Neural progenitor cell (in vitro differentiated cells): ENCODE results near the gene POMGNT2. TPM values are rescaled to one million over a fixed set of nuclear protein-coding genes. Genes with fewer than 3 reads are reported as not detected.

Experiments
- DNase-seq: peaks from one replicate; pipeline ENCODE4 v3.0.0-alpha.2; 2016; ENCODE audit warnings: low spot score
- H2AFZ ChIP-seq: fragments of 200-600 bp; sonication (generic); replicated peaks from 2 replicates; pipeline ENCODE4 v1.6.1; 2016; ENCODE audit warnings: antibody characterized with exemption
- H3F3A ChIP-seq: fragments of 200-600 bp; sonication (generic); 2 replicates; pipeline ENCODE4 v1.6.1; 2016; ENCODE audit warnings: antibody characterized with exemption, low read depth
- H3K27ac ChIP-seq: fragments of 200-600 bp; sonication (generic); 2 replicates; pipeline ENCODE4 v1.5.1; 2016; ENCODE audit warnings: mild to moderate bottlenecking
- H3K27me3 ChIP-seq: fragments of 200-600 bp; sonication (generic); 2 replicates; pipeline ENCODE4 v1.6.1; 2016; ENCODE audit warnings: mild to moderate bottlenecking, moderate library complexity
- H3K36me3 ChIP-seq: fragments of 200-600 bp; sonication (generic); 2 replicates; pipeline ENCODE4 v1.5.1; 2016
- H3K4me1 ChIP-seq: fragments of 200-600 bp; sonication (generic); 2 replicates; pipeline ENCODE4 v1.6.1; 2016; ENCODE audit warnings: mixed run types
- H3K4me2 ChIP-seq: fragments of 200-600 bp; sonication (generic); 2 replicates; pipeline ENCODE4 v1.6.1; 2016
- H3K4me3 ChIP-seq: fragments of 200-600 bp; sonication (generic); 2 replicates; pipeline ENCODE4 v1.5.1; 2016
- H3K79me2 ChIP-seq: fragments of 200-600 bp; sonication (generic); 2 replicates; pipeline ENCODE4 v1.6.1; 2016; ENCODE audit warnings: low read depth
- H3K9ac ChIP-seq: fragments of 200-600 bp; sonication (generic); 2 replicates; pipeline ENCODE4 v1.6.1; 2016
- H3K9me3 ChIP-seq: fragments of 200-600 bp; sonication (generic); 2 replicates; pipeline ENCODE4 v1.5.1; 2016; ENCODE audit warnings: low read depth
- H4K20me1 ChIP-seq: fragments of 200-600 bp; sonication (generic); 2 replicates; pipeline ENCODE4 v1.6.1; 2016; ENCODE audit warnings: low read depth
- H3K27ac Mint-ChIP-seq: 3 replicates; pipeline ENCODE4 v1.8.0; 2021; ENCODE audit warnings: mixed read lengths
- H3K27me3 Mint-ChIP-seq: 2 replicates; pipeline ENCODE4 v1.8.0; 2022; ENCODE audit warnings: low read depth, mild to moderate bottlenecking, inconsistent platforms, moderate library complexity, mixed read lengths; ENCODE audit not compliant: insufficient read depth
- H3K36me3 Mint-ChIP-seq: 3 replicates; pipeline ENCODE4 v1.8.0; 2021; ENCODE audit warnings: mixed read lengths
- H3K4me1 Mint-ChIP-seq: 3 replicates; pipeline ENCODE4 v1.8.0; 2021; ENCODE audit warnings: mixed read lengths
- H3K4me3 Mint-ChIP-seq: 3 replicates; pipeline ENCODE4 v1.8.0; 2021; ENCODE audit warnings: mild to moderate bottlenecking, moderate library complexity, mixed read lengths
- H3K9me3 Mint-ChIP-seq: 3 replicates; pipeline ENCODE4 v1.8.0; 2020; ENCODE audit warnings: mixed read lengths
- EZH2 ChIP-seq: fragments of 200-600 bp; sonication (generic); IDR thresholded peaks from 2 replicates; pipeline ENCODE4 v1.6.1; 2017; ENCODE audit warnings: antibody characterized with exemption, mild to moderate bottlenecking, moderate library complexity
- EZH2phosphoT487 ChIP-seq: fragments of 200-600 bp; sonication (generic); IDR thresholded peaks from 2 replicates; pipeline ENCODE4 v1.6.1; 2017; ENCODE audit warnings: antibody characterized with exemption
- total RNA-seq: library from RNA; depleted of rRNA; stranded (reverse); fragments of >200 nt; gene quantifications from 2 replicates; pipeline ENCODE4 v1.2.3, GENCODE V29; 2015; ENCODE audit warnings: low replicate concordance
- TF ChIP-seq, protein P1 (sequence below): fragments of 200-600 bp; sonication (generic); IDR thresholded peaks from 2 replicates; pipeline ENCODE4 v1.5.1; 2017; ENCODE audit warnings: antibody characterized with exemption, mild to moderate bottlenecking

The POMGNT2 gene
- total RNA-seq, 1 donor from 2014 or later, result 13.2 TPM

DNA sequence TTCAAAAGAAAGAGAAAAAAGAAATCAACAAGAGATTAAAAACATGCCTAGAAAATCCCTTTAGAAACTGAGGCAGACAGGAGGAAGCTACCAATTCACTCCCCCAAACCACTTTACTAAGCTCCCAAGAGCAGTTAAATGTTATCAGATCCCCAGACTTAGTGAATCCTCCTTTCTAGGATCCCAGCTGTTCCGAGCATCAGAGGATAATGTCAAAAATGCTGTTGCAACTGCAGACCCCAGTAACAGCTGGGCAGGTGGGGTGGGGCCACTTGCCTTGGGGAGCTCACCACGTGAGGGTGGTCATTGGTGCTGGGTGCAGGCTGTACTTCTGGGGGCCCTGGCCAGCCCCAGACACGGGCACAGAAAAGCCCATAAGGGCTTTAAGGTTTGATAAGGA lies 9.1 kb downstream of the POMGNT2 start:
- TF ChIP-seq, protein P1, sequence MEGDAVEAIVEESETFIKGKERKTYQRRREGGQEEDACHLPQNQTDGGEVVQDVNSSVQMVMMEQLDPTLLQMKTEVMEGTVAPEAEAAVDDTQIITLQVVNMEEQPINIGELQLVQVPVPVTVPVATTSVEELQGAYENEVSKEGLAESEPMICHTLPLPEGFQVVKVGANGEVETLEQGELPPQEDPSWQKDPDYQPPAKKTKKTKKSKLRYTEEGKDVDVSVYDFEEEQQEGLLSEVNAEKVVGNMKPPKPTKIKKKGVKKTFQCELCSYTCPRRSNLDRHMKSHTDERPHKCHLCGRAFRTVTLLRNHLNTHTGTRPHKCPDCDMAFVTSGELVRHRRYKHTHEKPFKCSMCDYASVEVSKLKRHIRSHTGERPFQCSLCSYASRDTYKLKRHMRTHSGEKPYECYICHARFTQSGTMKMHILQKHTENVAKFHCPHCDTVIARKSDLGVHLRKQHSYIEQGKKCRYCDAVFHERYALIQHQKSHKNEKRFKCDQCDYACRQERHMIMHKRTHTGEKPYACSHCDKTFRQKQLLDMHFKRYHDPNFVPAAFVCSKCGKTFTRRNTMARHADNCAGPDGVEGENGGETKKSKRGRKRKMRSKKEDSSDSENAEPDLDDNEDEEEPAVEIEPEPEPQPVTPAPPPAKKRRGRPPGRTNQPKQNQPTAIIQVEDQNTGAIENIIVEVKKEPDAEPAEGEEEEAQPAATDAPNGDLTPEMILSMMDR, result no peak
- TF ChIP-seq EZH2 (no peak), EZH2phosphoT487 (no peak)
- Histone ChIP-seq H3F3A (no peaks in the 10 kb centered on the region), H3K27ac (no peak overlapping the region), H3K36me3 (no peaks in the 10 kb centered on the region), H3K9ac (no peak overlapping the region), H2AFZ (no peak overlapping the region), H3K79me2 (peaks cover 8% of the 10 kb centered on the region), H3K4me3 (no peak overlapping the region), H3K4me2 (no peak overlapping the region), H4K20me1 (peaks cover 18% of the 10 kb centered on the region), H3K9me3 (no peaks in the 10 kb centered on the region), H3K27me3 (no peaks in the 10 kb centered on the region), H3K4me1 (peaks cover 27% of the 10 kb centered on the region)
- Mint-ChIP-seq H3K4me3 (no peak overlapping the region), H3K4me1 (peaks cover 11% of the 10 kb centered on the region), H3K27ac (no peak overlapping the region), H3K36me3 (no peaks in the 10 kb centered on the region), H3K27me3 (no peaks in the 10 kb centered on the region), H3K9me3 (no peaks in the 10 kb centered on the region)
- no peak for DNase-seq

DNA sequence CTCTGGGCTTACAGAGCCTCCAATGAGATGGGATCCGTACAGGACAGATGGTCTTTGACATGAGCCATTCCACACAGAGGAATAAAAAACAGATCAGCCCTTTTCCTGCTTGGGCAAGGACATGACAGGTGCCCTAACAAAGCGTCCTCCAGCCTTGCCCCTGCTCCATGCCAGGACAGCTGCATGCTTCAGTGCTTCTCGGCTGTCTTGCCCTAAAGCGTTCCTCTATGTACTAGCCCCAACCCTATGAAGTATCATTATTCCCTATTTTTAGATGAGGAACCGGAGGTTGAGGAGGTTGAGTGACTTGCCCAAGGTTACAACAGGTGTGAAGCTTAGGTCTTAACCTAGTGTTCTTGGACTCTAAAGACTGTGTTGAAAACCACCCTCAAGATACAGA lies 10.5 kb downstream of the POMGNT2 start:
- H3K79me2 ChIP-seq, result peaks cover 8% of the 10 kb centered on the region
- H3K4me1 ChIP-seq, result peaks cover 27% of the 10 kb centered on the region
- H3K36me3 ChIP-seq, result no peaks in the 10 kb centered on the region
- no peak overlapping the region for H3K27ac ChIP-seq
- peaks cover 18% of the 10 kb centered on the region for H4K20me1 ChIP-seq
- no peak for DNase-seq
- no peak overlapping the region for H3K4me3 ChIP-seq
- H3K9ac ChIP-seq, result no peak overlapping the region
- no peaks in the 10 kb centered on the region for H3K9me3 ChIP-seq
- Mint-ChIP-seq H3K36me3 (peaks cover under 1% of the 10 kb centered on the region), H3K4me1 (peaks cover 11% of the 10 kb centered on the region), H3K9me3 (no peaks in the 10 kb centered on the region), H3K27ac (no peak overlapping the region), H3K27me3 (no peaks in the 10 kb centered on the region), H3K4me3 (no peak overlapping the region)
- no peak for TF ChIP-seq EZH2
- no peak for TF ChIP-seq EZH2phosphoT487
- no peaks in the 10 kb centered on the region for H3K27me3 ChIP-seq
- H3K4me2 ChIP-seq, result no peak overlapping the region
- H2AFZ ChIP-seq, result no peak overlapping the region
- no peaks in the 10 kb centered on the region for H3F3A ChIP-seq

DNA sequence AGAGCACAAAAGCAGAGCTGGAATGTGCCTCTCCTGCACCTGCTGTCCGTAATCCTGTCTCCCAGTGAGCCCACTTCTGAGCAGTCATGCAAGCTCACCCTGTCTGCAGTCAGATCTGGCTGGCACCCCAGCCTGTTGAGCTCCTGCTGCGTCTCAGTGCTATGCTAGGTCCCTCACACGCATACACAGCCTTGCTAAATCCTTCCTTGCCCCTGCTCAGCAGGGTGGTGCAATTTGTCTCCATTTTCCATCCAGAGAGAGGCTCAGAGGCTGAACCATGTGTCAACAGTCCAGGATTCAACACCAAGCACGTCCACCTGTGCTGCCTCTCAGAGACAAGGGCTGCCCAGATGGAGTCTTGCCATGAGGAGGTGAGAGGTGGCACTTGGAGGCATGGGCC lies 11.0 kb downstream of the POMGNT2 start:
- H3K36me3 Mint-ChIP-seq, result peaks cover 2% of the 10 kb centered on the region
- no peak overlapping the region for H3K9ac ChIP-seq
- H3K27me3 Mint-ChIP-seq, result no peaks in the 10 kb centered on the region

DNA sequence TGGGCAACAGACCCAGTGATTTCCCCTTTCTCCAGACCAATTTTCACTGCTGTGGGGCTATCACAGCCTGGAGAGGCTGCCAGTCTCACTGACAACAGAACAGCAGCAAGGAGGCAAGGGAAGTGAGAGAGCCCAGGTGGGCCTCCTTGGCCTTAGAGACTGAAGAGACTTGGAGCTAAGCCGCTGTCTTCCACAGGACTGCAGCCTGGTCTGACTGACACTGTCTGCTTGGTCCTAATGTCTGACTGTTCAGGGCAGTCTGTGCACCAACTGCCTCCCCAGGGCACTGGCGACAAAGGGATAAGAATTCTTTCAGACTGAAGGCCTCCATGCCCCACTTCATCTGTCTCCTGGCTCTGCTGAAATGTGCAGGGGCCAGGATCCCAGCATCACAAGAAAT lies 11.5 kb downstream of the POMGNT2 start:
- peaks cover 11% of the 10 kb centered on the region for H3K4me1 Mint-ChIP-seq
- no peak overlapping the region for H3K4me3 Mint-ChIP-seq
- DNase-seq, result peak; percentile 19
- H3K9me3 Mint-ChIP-seq, result no peaks in the 10 kb centered on the region
- no peak overlapping the region for H3K27ac ChIP-seq
- no peak overlapping the region for H2AFZ ChIP-seq
- no peaks in the 10 kb centered on the region for H3F3A ChIP-seq
- TF ChIP-seq EZH2phosphoT487 (no peak), EZH2 (no peak)
- TF ChIP-seq, protein P1, result no peak
- H3K79me2 ChIP-seq, result peaks cover 8% of the 10 kb centered on the region
- H3K9me3 ChIP-seq, result no peaks in the 10 kb centered on the region
- H4K20me1 ChIP-seq, result peaks cover 18% of the 10 kb centered on the region
- peaks cover 27% of the 10 kb centered on the region for H3K4me1 ChIP-seq
- no peaks in the 10 kb centered on the region for H3K27me3 ChIP-seq
- no peak overlapping the region for H3K4me3 ChIP-seq
- H3K27me3 Mint-ChIP-seq, result no peaks in the 10 kb centered on the region
- H3K9ac ChIP-seq, result no peak overlapping the region
- H3K36me3 ChIP-seq, result no peaks in the 10 kb centered on the region
- H3K27ac Mint-ChIP-seq, result no peak overlapping the region
- H3K36me3 Mint-ChIP-seq, result peaks cover 2% of the 10 kb centered on the region
- H3K4me2 ChIP-seq, result peak overlapping the region; percentile 54

More for the DNA sequence above, 11.0 kb downstream of the POMGNT2 start:
- DNase-seq, result peak; percentile 44
- H4K20me1 ChIP-seq, result peaks cover 18% of the 10 kb centered on the region
- no peaks in the 10 kb centered on the region for H3K9me3 ChIP-seq
- peaks cover 27% of the 10 kb centered on the region for H3K4me1 ChIP-seq
- TF ChIP-seq EZH2phosphoT487 (no peak), EZH2 (no peak)
- TF ChIP-seq, protein P1, result no peak
- H3K27me3 ChIP-seq, result no peaks in the 10 kb centered on the region
- no peaks in the 10 kb centered on the region for H3K9me3 Mint-ChIP-seq
- no peak overlapping the region for H3K4me3 Mint-ChIP-seq
- peak overlapping the region; percentile 37 for H3K27ac Mint-ChIP-seq
- peak overlapping the region; percentile 54 for H3K4me2 ChIP-seq
- H3K36me3 ChIP-seq, result no peaks in the 10 kb centered on the region
- no peaks in the 10 kb centered on the region for H3F3A ChIP-seq
- peaks cover 11% of the 10 kb centered on the region for H3K4me1 Mint-ChIP-seq
- no peak overlapping the region for H2AFZ ChIP-seq
- no peak overlapping the region for H3K27ac ChIP-seq
- H3K79me2 ChIP-seq, result peaks cover 8% of the 10 kb centered on the region
- H3K4me3 ChIP-seq, result no peak overlapping the region
